Stimulated activated CD8-positive, alpha-beta memory T cell treated with anti-CD3 and anti-CD28 coated beads, Interleukin-12 subunit alpha, Interleukin-12 subunit beta, amount 100 ng/mL, for 24 hours (primary cell): ENCODE data around the gene TAF11L3.
"Not testable (repeated sequence)": the region's sequence is repeated elsewhere in the genome, so short reads cannot be mapped to it uniquely, and the experiment has no call there.

Source experiments
- DNase-seq: peaks from one replicate; pipeline ENCODE4 v3.0.0-alpha.2; 2020; ENCODE audit errors: extremely low read depth

The TAF11L3 gene

DNA sequence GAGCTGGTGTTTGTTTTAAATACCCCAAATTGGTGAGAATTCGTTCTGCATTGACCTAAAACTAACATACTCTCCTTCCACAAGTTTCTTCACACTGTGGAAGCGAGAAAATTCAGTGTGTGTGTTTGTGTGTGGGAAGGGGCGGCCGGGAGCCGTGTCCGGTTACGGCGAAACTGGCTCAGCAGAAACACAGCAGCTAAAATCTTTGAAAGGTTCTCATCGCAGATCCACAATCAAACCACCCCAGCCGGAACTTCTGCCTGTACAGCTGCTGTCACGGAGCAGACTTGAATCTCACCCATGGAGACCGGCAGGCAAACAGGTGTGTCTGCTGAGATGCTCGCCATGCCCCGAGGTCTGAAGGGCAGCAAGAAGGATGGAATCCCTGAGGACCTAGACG, at the start of gene TAF11L3:
Gene TAF11L3 (plus strand): TSS at position 301 of the 400 bp plus-strand sequence.
- DNase-seq: not testable (repeated sequence)

DNA sequence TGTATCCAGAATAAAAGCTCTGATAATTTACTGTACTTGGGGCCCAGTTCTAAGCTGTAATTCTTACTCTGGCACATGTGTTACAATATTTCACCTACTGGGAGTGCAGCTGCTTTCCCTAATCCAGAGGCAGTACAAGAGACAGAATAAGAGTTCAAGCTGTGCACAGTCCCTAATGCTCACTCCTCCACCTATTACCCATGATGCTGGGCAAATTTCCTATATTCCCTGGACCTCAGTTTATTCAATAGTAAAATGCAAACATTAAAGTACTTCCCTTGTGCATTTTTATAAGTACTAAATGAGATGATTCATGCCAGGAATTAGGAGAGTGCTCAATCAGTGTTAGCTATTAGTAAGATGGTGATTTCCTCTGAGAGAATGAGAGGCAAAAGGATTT, 48.1 kb upstream of the TAF11L3 start:
- DNase-seq: no peak

DNA sequence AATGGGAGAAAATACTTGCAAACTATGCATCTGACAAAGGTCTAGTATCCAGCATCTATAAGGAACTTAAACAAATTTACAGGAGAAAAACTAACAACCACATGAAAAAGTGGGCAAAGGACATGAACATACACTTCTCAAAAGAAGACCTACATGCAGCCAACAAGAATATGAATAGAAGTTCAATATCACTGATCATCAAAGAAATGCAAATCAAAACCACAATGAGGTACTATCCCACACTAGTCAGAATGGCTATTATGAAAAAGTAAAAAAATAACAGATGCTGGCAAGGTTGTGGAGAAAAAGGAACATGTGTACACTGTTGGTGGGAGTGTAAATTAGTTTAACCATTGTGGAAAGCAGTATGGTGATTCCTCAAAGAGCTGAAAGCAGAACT, 43.1 kb upstream of the TAF11L3 start:
- DNase-seq: not testable (repeated sequence)

DNA sequence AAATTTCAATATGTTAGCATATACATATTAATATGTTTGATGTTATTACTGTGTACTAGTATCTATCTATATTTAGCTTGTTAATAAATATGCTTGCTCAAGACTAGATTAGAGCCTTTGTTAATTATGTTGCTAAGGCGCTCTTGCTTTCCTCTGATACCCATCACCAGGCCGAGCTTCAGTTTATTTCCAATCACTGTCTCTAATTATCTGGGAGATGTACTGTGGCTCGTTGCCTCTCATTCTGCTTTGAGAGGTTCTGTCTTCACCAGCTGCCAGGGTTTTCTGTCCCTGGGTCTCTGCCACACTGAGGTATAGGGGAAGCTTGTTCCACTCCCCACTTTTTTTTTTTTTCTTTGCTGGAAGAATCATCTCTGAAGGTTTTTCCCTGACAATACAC, 41.1 kb upstream of the TAF11L3 start:
- DNase-seq: no peak

DNA sequence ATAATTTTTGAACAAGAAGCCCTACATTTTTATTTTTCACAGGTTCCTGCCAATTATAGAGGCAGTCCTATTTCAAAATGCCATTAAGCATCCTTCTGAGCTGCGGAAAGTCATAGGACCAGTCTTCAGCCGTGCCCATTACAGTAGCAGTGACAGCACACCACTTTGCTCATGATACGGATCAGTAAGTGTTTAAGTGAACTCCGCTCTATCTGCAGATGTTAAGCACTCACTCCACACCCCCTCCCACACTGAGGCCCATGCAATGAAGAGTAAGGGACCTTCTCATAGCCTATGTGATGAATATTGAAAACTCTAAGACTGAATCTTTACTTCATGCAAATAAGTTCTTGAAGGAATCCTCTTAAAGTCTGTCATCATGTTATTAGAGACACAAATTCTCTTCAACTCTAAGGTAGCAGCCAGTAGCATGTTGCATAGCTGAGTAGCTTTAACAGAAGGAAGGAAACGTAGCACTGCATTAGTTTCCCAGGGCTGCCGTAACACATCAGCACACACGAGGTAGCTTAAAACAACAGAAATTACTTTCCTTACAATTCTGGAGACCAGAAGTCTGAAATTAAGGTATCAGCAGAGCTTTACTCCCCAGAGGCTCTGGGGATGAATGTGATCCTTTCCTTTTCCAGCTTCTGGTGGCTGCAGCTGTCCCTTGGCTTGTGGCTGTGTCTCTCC, 40.4 kb upstream of the TAF11L3 start:
- no peak for DNase-seq

DNA sequence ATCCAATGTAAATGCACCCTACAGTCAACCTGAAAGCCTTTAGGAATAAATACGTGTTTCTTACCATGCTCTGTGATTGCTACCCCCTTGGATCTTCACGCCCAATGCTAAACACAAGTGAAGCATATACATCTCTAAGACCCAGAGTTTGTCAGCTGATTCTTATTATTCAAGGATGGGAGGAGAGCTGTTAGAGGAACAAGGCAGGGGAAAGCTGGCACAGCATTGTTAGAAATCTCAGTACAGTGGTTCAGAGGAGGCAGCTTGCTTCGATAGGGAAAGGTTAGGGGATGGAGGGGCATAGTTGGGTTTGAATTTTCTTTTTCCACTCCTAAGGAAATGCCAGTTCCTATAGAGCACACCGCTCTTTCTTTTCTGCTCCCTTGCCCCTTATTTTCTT, 36.8 kb upstream of the TAF11L3 start:
- DNase-seq: no peak

DNA sequence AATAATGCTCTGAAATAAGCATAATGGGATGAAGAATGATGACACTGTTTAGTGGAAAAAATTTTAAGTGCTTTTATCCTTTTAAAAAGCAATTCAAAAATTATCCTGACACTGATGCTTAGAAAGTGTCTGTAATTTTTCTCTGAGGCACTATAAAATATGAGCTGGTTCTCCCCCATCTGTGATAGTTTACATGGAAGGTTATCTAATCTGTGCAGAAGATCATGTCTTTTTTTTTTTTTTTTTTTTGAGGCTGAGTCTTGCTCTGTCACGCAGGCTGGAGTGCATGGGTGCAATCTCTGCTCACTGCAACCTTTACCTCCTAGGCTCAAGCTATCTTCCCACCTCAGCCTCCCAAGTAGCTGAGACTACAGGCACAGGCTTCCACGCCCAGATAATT, 35.4 kb upstream of the TAF11L3 start:
- DNase-seq: no peak

DNA sequence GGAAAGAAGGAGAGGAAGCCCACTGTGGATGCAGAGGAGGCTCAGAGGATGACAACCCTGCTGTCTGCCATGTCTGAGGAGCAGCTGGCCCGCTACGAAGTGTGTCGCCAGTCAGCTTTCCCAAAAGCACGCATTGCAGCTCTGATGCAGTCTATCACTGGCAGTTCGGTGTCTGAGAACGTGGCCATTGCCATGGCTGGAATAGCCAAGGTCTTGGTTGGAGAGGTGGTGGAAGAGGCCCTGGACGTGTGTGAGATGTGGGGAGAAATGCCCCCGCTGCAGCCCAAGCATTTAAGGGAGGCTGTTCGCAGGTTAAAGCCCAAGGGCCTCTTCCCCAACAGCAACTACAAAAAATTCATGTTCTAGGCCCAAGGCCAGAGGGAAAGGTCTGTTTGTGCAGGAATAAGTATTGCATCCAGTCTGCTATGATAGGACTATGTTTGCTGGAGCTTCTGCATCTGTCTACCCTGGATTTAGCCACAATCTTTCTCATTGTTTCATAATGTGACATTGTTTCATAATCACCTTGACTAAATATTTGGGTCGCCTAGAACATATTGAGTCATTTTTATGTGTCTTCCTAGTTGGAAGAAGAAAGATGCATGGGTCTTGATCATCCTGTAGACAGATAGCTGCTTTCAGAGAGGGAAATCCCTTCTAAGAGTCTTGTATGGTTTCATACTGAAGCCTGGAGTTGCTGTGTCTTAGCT, 31.5 kb upstream of the TAF11L3 start:
- not testable (repeated sequence) for DNase-seq

DNA sequence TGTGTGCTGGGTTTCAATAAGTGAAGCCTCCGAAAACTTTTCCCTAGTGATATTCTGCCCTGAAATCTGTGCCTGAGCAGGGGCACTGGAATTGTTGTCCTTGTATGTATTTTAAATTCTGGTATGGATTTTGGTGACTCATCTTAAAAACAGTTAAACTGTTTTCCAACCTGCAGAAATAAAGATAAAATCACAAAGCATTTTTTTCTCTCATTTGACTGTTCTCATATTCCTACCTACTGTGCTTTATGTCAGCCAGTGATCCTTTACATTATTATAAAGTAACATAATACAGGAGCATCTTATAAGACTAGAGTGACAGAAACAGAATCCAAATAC, 31.0 kb upstream of the TAF11L3 start:
- DNase-seq: no peak

DNA sequence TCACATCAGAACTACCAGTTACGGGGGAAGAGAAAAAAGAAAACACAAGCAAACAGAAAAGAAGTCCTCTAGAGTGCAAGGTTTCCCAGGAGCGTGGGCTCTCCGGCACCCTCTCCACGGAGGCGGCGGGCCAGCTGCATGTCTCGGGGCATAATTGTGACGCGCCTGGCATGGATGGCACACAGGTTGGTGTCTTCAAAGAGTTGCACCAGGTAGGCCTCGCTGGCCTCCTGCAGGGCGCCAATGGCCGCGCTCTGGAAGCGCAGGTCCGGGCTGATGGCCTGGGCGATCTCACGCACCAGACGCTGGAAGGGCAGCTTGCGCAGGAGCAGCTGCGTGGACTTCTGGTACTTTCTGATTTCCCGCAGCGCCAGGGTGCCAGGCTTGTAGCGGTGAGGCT, 26.9 kb upstream of the TAF11L3 start:
- DNase-seq: not testable (repeated sequence)

DNA sequence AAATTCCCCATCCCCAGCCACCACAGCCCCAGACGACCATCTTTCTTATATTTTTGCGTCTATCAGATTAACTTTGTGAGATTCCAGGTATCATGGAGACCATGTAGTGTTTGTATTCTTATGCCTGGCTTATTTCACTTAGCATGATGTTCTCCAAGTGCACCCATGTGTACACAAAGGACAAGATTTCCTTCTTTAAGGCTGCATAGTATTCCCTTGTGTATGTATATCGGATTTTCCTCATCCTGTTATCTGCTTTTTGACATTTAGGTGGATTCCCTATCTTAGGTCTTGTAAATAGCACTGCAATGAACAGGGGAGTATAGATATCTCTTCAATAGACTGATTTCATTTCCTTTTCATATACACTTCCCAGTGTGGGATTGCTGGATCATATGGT, 25.4 kb upstream of the TAF11L3 start:
- no peak for DNase-seq

DNA sequence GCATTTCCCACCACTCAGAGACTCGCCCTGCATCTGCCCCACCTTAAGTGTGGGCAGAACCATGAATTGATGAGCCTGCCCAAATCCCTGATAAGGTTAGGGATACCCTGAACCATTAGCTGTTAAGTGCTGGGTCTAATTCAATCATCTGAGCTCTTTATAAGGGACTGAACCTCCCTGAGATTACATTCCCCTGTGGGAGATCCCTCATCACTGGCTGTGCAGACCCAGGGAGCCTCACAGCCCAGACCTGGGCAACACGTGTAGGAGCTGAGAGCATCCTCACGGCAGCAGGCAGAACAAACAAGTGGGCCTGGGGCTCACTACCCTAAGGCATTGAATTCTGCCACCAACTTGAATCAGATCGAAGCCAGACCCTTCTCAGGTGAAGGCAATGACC, 20.7 kb upstream of the TAF11L3 start:
- DNase-seq: no peak

DNA sequence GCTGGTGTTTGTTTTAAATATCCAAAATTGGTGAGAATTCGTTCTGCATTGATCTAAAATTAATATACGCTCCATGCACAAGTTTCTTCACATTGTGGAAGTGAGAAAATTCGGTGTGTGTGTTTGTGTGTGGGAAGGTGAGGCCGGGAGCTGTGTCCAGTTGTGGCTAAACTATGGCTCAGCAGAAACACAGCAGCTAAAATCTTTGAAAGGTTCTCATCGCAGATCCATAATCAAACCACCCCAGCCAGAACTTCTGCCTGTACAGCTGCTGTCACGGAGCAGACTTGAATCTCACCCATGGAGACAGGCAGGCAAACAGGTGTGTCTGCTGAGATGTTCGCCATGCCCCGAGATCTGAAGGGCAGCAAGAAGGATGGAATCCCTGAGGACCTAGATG, 20.2 kb upstream of the TAF11L3 start, which contains the start of gene TAF11L2:
Gene TAF11L2 (plus strand): TSS at position 301 of the 400 bp plus-strand sequence.
- not testable (repeated sequence) for DNase-seq

DNA sequence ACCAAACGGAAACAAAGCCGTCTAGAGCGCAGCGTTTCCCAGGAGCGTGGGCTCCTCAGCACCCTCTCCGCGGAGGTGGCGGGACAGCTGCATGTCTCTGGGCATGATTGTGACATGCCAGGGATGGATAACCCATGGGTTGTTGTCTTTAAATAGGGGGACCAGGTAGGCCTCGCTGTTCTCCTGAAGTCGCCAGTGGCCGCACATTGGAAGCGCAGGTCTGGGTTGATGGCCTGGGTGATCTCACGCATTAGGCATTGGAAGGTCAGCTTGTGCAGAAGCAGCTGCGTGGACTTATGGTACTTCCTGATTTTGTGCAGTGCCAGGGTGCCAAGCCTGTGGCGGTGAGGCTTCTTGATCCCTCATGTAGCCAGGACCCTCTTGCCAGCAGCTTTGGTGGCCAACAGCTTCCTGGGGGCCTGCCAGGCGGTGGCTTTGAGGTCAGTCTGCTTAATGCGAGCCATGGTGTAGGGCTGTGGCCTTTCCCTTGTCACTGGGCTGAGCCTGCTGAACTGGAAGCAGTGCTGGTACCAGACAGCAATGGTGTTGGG, 6.3 kb upstream of the TAF11L3 start:
- DNase-seq: no peak

DNA sequence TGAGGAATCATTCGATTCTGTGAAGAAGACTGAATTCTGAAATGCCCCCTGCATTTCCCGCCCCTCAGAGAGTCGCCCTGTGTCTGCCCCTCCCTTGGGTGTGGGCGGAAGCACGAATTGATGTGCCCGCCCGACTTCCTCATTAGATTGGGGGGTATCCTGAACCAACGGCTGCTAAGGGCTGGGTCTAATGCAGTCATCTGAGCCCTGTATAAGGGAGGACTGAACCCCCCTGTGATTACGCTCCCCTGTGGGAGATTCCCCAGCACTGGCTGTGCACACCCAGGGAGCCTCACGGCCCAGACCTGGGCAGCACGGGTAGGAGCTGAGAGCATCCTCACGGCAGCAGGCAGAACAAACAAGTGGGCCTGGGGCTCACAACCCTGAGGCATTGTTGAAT, 641 bp upstream of the TAF11L3 start:
- DNase-seq: peak; percentile 0

DNA sequence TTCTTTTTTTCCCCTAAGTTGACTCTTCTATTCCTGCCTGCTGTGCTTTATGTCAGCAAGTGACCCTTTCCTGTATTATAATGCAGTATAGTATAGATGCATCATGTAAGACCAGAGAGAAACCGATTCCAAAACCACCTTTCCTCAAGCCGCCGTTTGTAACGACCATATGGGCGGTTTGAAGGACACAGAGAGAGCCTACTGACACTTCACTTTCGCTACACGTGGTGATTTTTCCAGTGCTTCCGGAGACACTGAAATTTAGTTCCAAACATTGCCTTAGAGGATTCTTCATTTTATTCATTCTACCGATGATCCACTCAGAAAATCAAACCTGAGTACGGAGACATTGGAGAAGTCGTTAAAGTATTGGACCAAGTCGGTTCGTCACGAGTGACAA, 1.3 kb downstream of the TAF11L3 start:
- DNase-seq: not testable (repeated sequence)

DNA sequence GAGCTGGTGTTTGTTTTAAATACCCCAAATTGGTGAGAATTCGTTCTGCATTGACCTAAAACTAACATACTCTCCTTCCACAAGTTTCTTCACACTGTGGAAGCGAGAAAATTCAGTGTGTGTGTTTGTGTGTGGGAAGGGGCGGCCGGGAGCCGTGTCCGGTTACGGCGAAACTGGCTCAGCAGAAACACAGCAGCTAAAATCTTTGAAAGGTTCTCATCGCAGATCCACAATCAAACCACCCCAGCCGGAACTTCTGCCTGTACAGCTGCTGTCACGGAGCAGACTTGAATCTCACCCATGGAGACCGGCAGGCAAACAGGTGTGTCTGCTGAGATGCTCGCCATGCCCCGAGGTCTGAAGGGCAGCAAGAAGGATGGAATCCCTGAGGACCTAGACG, 3.3 kb downstream of the TAF11L3 start, which contains the start of gene TAF11L4:
Gene TAF11L4 (plus strand): TSS at position 301 of the 400 bp plus-strand sequence.
- DNase-seq: not testable (repeated sequence)

DNA sequence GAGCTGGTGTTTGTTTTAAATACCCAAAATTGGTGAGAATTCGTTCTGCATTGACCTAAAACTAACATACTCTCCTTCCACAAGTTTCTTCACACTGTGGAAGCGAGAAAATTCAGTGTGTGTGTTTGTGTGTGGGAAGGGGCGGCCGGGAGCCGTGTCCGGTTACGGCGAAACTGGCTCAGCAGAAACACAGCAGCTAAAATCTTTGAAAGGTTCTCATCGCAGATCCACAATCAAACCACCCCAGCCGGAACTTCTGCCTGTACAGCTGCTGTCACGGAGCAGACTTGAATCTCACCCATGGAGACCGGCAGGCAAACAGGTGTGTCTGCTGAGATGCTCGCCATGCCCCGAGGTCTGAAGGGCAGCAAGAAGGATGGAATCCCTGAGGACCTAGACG, 6.8 kb downstream of the TAF11L3 start, which contains the start of gene TAF11L5:
Gene TAF11L5 (plus strand): TSS at position 301 of the 400 bp plus-strand sequence.
- DNase-seq: not testable (repeated sequence)

DNA sequence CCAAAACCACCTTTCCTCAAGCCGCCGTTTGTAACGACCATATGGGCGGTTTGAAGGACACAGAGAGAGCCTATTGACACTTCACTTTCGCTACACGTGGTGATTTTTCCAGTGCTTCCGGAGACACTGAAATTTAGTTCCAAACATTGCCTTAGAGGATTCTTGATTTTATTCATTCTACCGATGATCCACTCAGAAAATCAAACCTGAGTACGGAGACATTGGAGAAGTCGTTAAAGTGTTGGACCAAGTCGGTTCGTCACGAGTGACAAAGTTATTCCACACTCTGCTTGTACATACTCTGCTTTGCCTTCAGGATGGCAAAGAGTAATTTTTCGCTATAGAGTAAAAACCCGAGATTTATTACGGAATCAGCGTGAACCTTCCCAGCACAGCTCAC, 8.3 kb downstream of the TAF11L3 start:
- not testable (repeated sequence) for DNase-seq

DNA sequence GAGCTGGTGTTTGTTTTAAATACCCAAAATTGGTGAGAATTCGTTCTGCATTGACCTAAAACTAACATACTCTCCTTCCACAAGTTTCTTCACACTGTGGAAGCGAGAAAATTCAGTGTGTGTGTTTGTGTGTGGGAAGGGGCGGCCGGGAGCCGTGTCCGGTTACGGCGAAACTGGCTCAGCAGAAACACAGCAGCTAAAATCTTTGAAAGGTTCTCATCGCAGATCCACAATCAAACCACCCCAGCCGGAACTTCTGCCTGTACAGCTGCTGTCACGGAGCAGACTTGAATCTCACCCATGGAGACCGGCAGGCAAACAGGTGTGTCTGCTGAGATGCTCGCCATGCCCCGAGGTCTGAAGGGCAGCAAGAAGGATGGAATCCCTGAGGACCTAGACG, 10.2 kb downstream of the TAF11L3 start, which contains the start of gene TAF11L6:
Gene TAF11L6 (plus strand): TSS at position 301 of the 400 bp plus-strand sequence.
- not testable (repeated sequence) for DNase-seq
